Measurements from ENCODE around the gene HACD1.

The HACD1 gene

GRCh38 chr10:17578603-17579002, 38.6 kb downstream of the HACD1 start:
- DNase-seq (ENCODE audit: low read depth) = no peak

- no peak for DNase-seq (ENCODE audit: low read depth)
Observed at GRCh38 chr10:17576768-17577167, 40.4 kb downstream of the HACD1 start.

GRCh38 chr10:17564911-17565310, 52.3 kb downstream of the HACD1 start:
- no peak for DNase-seq (ENCODE audit: low read depth)

DNA sequence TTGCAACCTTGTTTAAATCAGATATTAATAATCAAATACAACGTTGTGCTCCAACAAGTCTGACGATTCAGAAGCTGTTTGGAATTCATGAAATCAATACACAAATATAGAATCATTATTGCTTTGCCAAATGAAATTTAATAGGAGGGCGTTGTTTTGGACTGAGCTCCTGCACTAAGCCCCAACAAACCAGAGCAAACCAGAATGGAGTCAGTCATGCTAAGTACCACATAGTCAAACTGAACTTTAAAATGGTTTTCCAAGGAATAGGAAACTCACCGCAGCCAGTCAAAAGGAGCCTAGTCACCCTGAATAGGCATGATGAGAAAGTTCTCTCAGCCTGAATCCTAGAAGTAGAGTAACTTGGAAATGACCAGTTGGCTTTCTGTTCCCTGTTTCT, 53.7 kb downstream of the HACD1 start:
- no peak for DNase-seq (ENCODE audit: low read depth)

DNA sequence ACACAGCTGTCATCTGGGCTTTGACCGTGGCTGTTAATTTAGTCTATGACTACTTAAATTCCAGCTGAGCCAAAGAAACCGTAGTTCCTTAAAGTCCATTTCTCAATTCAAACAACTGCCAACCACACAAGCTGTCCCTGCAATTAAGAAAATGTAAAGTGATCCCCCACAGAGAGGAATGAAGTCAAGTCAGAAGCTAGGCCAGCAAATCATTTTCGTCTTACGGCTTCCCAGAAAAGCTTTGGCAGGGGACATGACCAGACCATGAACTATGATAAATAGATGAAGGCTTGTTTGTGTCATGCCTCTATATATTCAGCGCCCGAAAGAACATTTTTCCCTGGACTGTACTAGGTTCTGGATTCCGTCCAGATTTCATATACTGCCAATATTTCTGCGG, 54.6 kb downstream of the HACD1 start:
- DNase-seq (ENCODE audit: low read depth) = no peak

- DNase-seq (ENCODE audit: low read depth) = no peak
Observed at GRCh38 chr10:17561111-17561510, 56.1 kb downstream of the HACD1 start.

DNA sequence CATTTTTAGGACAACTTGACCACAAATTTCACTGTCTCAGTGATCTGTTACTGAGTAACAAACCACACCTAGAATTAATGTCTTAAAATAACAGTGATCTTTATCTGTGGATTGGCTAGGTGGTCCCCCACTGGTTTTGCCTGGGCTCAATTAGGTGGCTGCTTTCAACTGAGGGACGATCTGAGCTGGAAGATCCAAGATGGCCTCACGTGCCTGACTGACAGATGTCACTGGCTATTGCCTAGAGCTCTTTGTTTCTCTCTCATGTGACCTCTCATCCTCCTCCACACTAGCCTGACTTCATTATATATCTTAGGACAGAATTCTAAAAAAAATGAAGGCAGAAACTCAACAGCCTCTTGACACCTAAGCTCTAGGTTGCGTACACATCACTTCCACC, 59.7 kb downstream of the HACD1 start:
- DNase-seq (ENCODE audit: low read depth) = no peak

DNA sequence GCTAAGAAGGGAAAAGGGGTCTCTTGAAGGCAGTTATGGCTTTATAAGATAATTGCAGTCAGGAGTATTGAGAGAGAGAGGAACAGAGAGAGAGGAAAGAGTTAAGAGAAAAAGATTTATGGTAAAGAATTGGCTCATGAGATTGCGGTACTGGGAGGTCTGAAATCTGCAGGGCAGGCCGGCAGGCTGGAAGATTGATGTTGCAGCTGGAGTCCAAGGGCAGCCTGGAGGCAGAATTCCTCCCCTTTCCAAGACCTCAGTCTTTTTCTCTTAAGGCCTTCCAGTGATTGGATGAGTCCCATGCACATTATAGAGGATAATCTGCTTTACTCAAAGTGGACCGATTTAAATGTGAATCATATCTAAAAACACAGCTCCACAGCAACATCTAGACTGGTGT, 68.4 kb downstream of the HACD1 start:
- no peak for DNase-seq (ENCODE audit: low read depth)

DNA sequence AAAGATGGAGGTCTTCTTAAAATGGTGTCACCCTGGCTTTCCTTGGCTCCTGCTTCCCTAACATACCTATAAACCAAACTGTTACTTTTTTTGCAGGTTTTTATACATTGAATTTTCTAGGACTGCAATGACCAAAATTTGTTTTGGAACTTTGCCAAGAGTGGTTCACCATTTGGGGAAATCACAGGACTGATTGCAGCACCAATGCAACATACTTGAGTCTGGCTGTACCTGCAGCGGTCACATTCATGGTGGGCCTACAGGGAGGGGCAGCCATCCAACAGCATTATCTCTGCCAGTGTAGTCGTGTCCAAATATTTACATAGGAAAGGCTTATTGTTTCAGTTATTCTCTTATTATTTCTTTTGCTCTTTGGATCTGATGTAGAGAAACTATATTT, 69.0 kb downstream of the HACD1 start:
- no peak for DNase-seq (ENCODE audit: low read depth)

GRCh38 chr10:17547060-17547459, 70.1 kb downstream of the HACD1 start:
- DNase-seq (ENCODE audit: low read depth) = no peak

DNA sequence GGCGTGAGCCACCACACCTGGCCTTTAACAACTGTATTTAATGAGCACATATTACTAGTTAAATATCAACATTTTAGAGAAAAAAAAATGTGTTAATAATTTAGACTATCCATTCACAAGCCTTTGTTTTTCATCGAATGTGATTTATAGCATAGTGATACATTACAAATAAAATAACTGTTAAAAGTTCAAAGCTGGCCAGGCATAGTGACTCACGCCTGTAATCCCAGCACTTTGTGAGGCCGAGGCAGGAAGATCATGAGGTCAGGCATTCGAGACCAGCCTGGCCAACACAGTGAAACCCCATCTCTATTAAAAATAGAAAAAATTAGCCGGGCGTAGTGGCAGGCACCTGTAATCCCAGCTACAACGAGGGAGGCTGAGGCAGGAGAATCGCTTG, 72.7 kb downstream of the HACD1 start:
- DNase-seq (ENCODE audit: low read depth) = no peak

Measured in activated T-helper 1 cell treated with Interleukin-2 at 50 U/mL for 16 hours (primary cell).